ENCODE measurements around the gene TLR10. TPM values are rescaled to one million over a fixed set of nuclear protein-coding genes. Genes with fewer than 3 reads are reported as not detected.

TLR10 gene
- total RNA-seq, 1 donor from 2014 or later: not detected

- DNase-seq (ENCODE audit: extremely low spot score in 2 of 2): no peak
- no peak for TF ChIP-seq CTCF (IDR thresholded peaks at IDR 0.05)
- TF ChIP-seq POLR2A (IDR thresholded peaks at IDR 0.05): no peak
- no peak for TF ChIP-seq POLR2AphosphoS5 (IDR thresholded peaks at IDR 0.05; ENCODE audit: insufficient read depth in 1 of 2, low read depth in 1 of 2)
- intact Hi-C loops (cut with DNase I): no loop called here
Measured at GRCh38 chr4:38738940-38739803, 43.6 kb downstream of the TLR10 start.

GRCh38 chr4:38735870-38736269, 46.9 kb downstream of the TLR10 start:
- Histone ChIP-seq H3K27ac (no peak overlapping the region), H3K4me3 (no peak overlapping the region)
- intact Hi-C loops (cut with DNase I): no loop called here

More at GRCh38 chr4:38738940-38739803, 43.6 kb downstream of the TLR10 start:
- H3K4me3 ChIP-seq: no peak overlapping the region
- no peaks in the 10 kb centered on the region for H3K27me3 ChIP-seq
- H3K36me3 ChIP-seq: no peaks in the 10 kb centered on the region
- H3K9me3 ChIP-seq: no peaks in the 10 kb centered on the region
- no peaks in the 10 kb centered on the region for H3K4me1 ChIP-seq
- H3K27ac ChIP-seq: no peak overlapping the region

GRCh38 chr4:38734911-38735310, 47.9 kb downstream of the TLR10 start:
- Histone ChIP-seq H3K9me3 (no peaks in the 10 kb centered on the region), H3K36me3 (no peaks in the 10 kb centered on the region), H3K27ac (no peak overlapping the region), H3K4me1 (peaks cover 8% of the 10 kb centered on the region), H3K4me3 (no peak overlapping the region), H3K27me3 (no peaks in the 10 kb centered on the region)
- DNase-seq (ENCODE audit: extremely low spot score in 2 of 2): no peak
- intact Hi-C loops (cut with DNase I): no loop called here
- no peak for TF ChIP-seq CTCF (IDR thresholded peaks at IDR 0.05)
- no peak for TF ChIP-seq POLR2A (IDR thresholded peaks at IDR 0.05)
- TF ChIP-seq POLR2AphosphoS5 (IDR thresholded peaks at IDR 0.05; ENCODE audit: insufficient read depth in 1 of 2, low read depth in 1 of 2): no peak

More at GRCh38 chr4:38735870-38736269, 46.9 kb downstream of the TLR10 start:
- TF ChIP-seq CTCF (IDR thresholded peaks at IDR 0.05) (no peak), POLR2AphosphoS5 (IDR thresholded peaks at IDR 0.05; ENCODE audit: insufficient read depth in 1 of 2, low read depth in 1 of 2) (no peak), POLR2A (IDR thresholded peaks at IDR 0.05) (no peak)
- Histone ChIP-seq H3K4me1 (peaks cover 2% of the 10 kb centered on the region), H3K27me3 (no peaks in the 10 kb centered on the region), H3K9me3 (no peaks in the 10 kb centered on the region), H3K36me3 (no peaks in the 10 kb centered on the region)
- DNase-seq (ENCODE audit: extremely low spot score in 2 of 2): no peak

GRCh38 chr4:38734446-38734845, 48.3 kb downstream of the TLR10 start:
- TF ChIP-seq POLR2A (IDR thresholded peaks at IDR 0.05) (no peak), CTCF (IDR thresholded peaks at IDR 0.05) (no peak), POLR2AphosphoS5 (IDR thresholded peaks at IDR 0.05; ENCODE audit: insufficient read depth in 1 of 2, low read depth in 1 of 2) (no peak)
- no peaks in the 10 kb centered on the region for H3K27me3 ChIP-seq
- no peaks in the 10 kb centered on the region for H3K36me3 ChIP-seq
- DNase-seq (ENCODE audit: extremely low spot score in 2 of 2): no peak
- no peaks in the 10 kb centered on the region for H3K9me3 ChIP-seq
- H3K27ac ChIP-seq: no peak overlapping the region
- H3K4me1 ChIP-seq: peaks cover 8% of the 10 kb centered on the region
- H3K4me3 ChIP-seq: no peak overlapping the region
- intact Hi-C loops (cut with DNase I): no loop called here

- no peak overlapping the region for H3K27ac ChIP-seq
- H3K27me3 ChIP-seq: no peaks in the 10 kb centered on the region
- H3K36me3 ChIP-seq: no peaks in the 10 kb centered on the region
- TF ChIP-seq POLR2A (IDR thresholded peaks at IDR 0.05): no peak
- no peak for TF ChIP-seq POLR2AphosphoS5 (IDR thresholded peaks at IDR 0.05; ENCODE audit: insufficient read depth in 1 of 2, low read depth in 1 of 2)
- no peak for TF ChIP-seq CTCF (IDR thresholded peaks at IDR 0.05)
- H3K4me3 ChIP-seq: no peak overlapping the region
- peaks cover 8% of the 10 kb centered on the region for H3K4me1 ChIP-seq
- intact Hi-C loops (cut with DNase I): no loop called here
- no peaks in the 10 kb centered on the region for H3K9me3 ChIP-seq
- DNase-seq (ENCODE audit: extremely low spot score in 2 of 2): no peak
Measured at GRCh38 chr4:38733663-38734062, 49.1 kb downstream of the TLR10 start.

Data from vagina (tissue), 2 donors.